Common myeloid progenitor, CD34-positive (primary cell): ENCODE data around the gene SERPINB3.
A peak's percentile ranks its signal among the peaks of the same experiment; 100 is the strongest.
"Not testable (repeated sequence)": the region's sequence is repeated elsewhere in the genome, so short reads cannot be mapped to it uniquely, and the experiment has no call there.

ENCODE experiments used
- CTCF ChIA-PET: fragments of 350-600 bp; sonication (Branson Sonifier 250); formaldehyde crosslinking; loops from one replicate; lab custom pipeline; 2021; ENCODE audit warnings: antibody characterized with exemption; lab: Charles Lee
- POLR2A ChIA-PET: fragments of 350-600 bp; sonication (Branson Sonifier 250); formaldehyde crosslinking; loops from one replicate; lab custom pipeline; 2021; ENCODE audit warnings: antibody characterized with exemption; lab: Charles Lee
- DNase-seq, 3 donors: peaks; one replicate each; pipeline versions ENCODE4 v3.0.0 to v3.0.0-alpha.2; 2013
- H3K27ac ChIP-seq, 2 experiments: 1 replicate in 1 of 2; 2 replicates in 1 of 2; pipeline ENCODE4 v1.7.0; 2013; ENCODE audit warnings: inconsistent platforms in 2 of 2, low read length in 2 of 2, mild to moderate bottlenecking in 2 of 2, low read depth in 1 of 2, moderate library complexity in 1 of 2; ENCODE audit not compliant: severe bottlenecking in 2 of 2, insufficient read depth in 1 of 2, poor library complexity in 1 of 2
- H3K27me3 ChIP-seq, 5 experiments: replicated peaks in 2 of 5; 1 replicate in 3 of 5; 2 replicates in 2 of 5; pipeline versions ENCODE4 v1.6.1 to v1.7.0; 2013; ENCODE audit warnings: low read length in 4 of 5, mild to moderate bottlenecking in 2 of 5, moderate library complexity in 2 of 5, inconsistent platforms in 1 of 5; ENCODE audit not compliant: insufficient read depth in 5 of 5, control insufficient read depth in 4 of 5
- H3K36me3 ChIP-seq, 4 experiments: 1 replicate in 2 of 4; 2 replicates in 2 of 4; pipeline versions ENCODE4 v1.6.1 to v1.7.0; 2013; ENCODE audit warnings: low read length in 3 of 4, control low read depth in 1 of 4, mild to moderate bottlenecking in 1 of 4; ENCODE audit not compliant: control insufficient read depth in 4 of 4, insufficient read depth in 4 of 4
- H3K4me1 ChIP-seq, 4 experiments: 1 replicate in 3 of 4; 2 replicates in 1 of 4; pipeline versions ENCODE4 v1.6.1 to v1.7.1; 2013; ENCODE audit warnings: low read length in 3 of 4, mild to moderate bottlenecking in 3 of 4, control low read depth in 1 of 4, inconsistent platforms in 1 of 4, moderate library complexity in 1 of 4; ENCODE audit not compliant: control insufficient read depth in 4 of 4, insufficient read depth in 4 of 4; ENCODE audit errors: control extremely low read depth in 1 of 4
- H3K4me3 ChIP-seq, 7 experiments: 1 replicate in 4 of 7; 2 replicates in 3 of 7; pipeline versions ENCODE4 v1.5.1 to v1.7.0; 2013; ENCODE audit warnings: mild to moderate bottlenecking in 7 of 7, low read length in 6 of 7, moderate library complexity in 6 of 7, inconsistent platforms in 2 of 7, low read depth in 2 of 7, control low read depth in 1 of 7; ENCODE audit not compliant: insufficient read depth in 4 of 7, control insufficient read depth in 1 of 7; ENCODE audit errors: extremely low read depth in 1 of 7
- H3K9me3 ChIP-seq, 5 experiments: 1 replicate in 4 of 5; 2 replicates in 1 of 5; pipeline versions ENCODE4 v1.6.1 to v1.7.1; 2013; ENCODE audit warnings: low read length in 4 of 5, mild to moderate bottlenecking in 2 of 5, inconsistent platforms in 1 of 5, low read depth in 1 of 5, moderate library complexity in 1 of 5; ENCODE audit not compliant: control insufficient read depth in 4 of 5, insufficient read depth in 2 of 5; ENCODE audit errors: control extremely low read depth in 1 of 5
- WGBS: methylation state at CpG from one replicate; pipeline ENCODE4 v1.1.5; 2013; ENCODE audit not compliant: insufficient coverage; 5-methylcytosine and 5-hydroxymethylcytosine counted together

The SERPINB3 gene

GRCh38 chr18:63679820-63680606 lies 18.3 kb upstream of the SERPINB3 start:
- Histone ChIP-seq H3K27ac (no peak overlapping the region), H3K4me1 (no peaks in the 10 kb centered on the region), H3K4me3 (no peak overlapping the region), H3K36me3 (no peaks in the 10 kb centered on the region), H3K9me3 (no peaks in the 10 kb centered on the region), H3K27me3 (peaks cover 0 to 5% (median 2%) of the 10 kb centered on the region in 5 experiments)
- ChIA-PET POLR2A (no interaction called here), CTCF (no interaction called here)
- no peak for DNase-seq
- 91% methylated on average over 4 of the region's 5 CpGs for WGBS

GRCh38 chr18:63677500-63678225 lies 16.0 kb upstream of the SERPINB3 start:
- Histone ChIP-seq H3K27ac (no peak overlapping the region), H3K36me3 (no peaks in the 10 kb centered on the region), H3K4me3 (no peak overlapping the region), H3K9me3 (no peaks in the 10 kb centered on the region), H3K4me1 (no peaks in the 10 kb centered on the region), H3K27me3 (peaks cover 0 to 7% (median 2%) of the 10 kb centered on the region in 5 experiments)
- ChIA-PET CTCF (no interaction called here), POLR2A (interaction anchor here (0.6 kb wide), 1 partner anchor 1591 kb away, joined by 3 read pairs; no protein-coding TSS in a partner anchor)
- 84% methylated on average over 4 of the region's 5 CpGs for WGBS
- DNase-seq = no peak

GRCh38 chr18:63676526-63677323 lies 15.0 kb upstream of the SERPINB3 start:
- no peaks in the 10 kb centered on the region for H3K4me1 ChIP-seq
- H3K36me3 ChIP-seq = no peaks in the 10 kb centered on the region
- CTCF ChIA-PET = interaction anchor here (1.5 kb wide), 1 partner anchor 10 kb away, joined by 3 read pairs; no protein-coding TSS in a partner anchor
- WGBS = 23% methylated on average over 3 of the region's 5 CpGs
- DNase-seq = peak; percentile 0 to 21 (median 13)
- H3K27ac ChIP-seq = no peak overlapping the region
- POLR2A ChIA-PET = interaction anchor here (0.6 kb wide), 1 partner anchor 1592 kb away, joined by 3 read pairs; no protein-coding TSS in a partner anchor
- no peaks in the 10 kb centered on the region for H3K9me3 ChIP-seq
- H3K4me3 ChIP-seq = no peak overlapping the region
- H3K27me3 ChIP-seq = peaks cover 0 to 7% (median 2%) of the 10 kb centered on the region in 5 experiments

- ChIA-PET CTCF (no interaction called here), POLR2A (no interaction called here)
- Histone ChIP-seq H3K27ac (no peak overlapping the region), H3K4me3 (no peak overlapping the region), H3K27me3 (no peaks in the 10 kb centered on the region), H3K36me3 (no peaks in the 10 kb centered on the region), H3K9me3 (peaks cover 0 to 9% (median 0%) of the 10 kb centered on the region in 5 experiments), H3K4me1 (no peaks in the 10 kb centered on the region)
- DNase-seq = no peak
- WGBS = 100% methylated on average over 1 of the region's 1 CpG
These were observed 2.9 kb upstream of the SERPINB3 start for GRCh38 chr18:63664571-63664970.

- CTCF ChIA-PET, H3K27me3 ChIP-seq, POLR2A ChIA-PET, H3K27ac ChIP-seq, H3K36me3 ChIP-seq, H3K4me1 ChIP-seq, H3K4me3 ChIP-seq, H3K9me3 ChIP-seq, DNase-seq: not testable (repeated sequence)
- no CpG with 5 or more reads among the region's 4 CpGs for WGBS
These were observed 2.8 kb downstream of the SERPINB3 start for GRCh38 chr18:63658920-63659319.

GRCh38 chr18:63650271-63650670 lies 11.4 kb downstream of the SERPINB3 start:
- H3K36me3 ChIP-seq, POLR2A ChIA-PET, H3K27ac ChIP-seq, CTCF ChIA-PET, H3K27me3 ChIP-seq, H3K4me1 ChIP-seq, DNase-seq, H3K9me3 ChIP-seq, H3K4me3 ChIP-seq: not testable (repeated sequence)
- no CpG with 5 or more reads among the region's 3 CpGs for WGBS
